ENCODE data around the gene ACYP1.

GRCh38 chr14:75090353-75090752 is 26.5 kb upstream of the ACYP1 start:
- TF ChIP-seq HMG20A (CRISPR knock-in tag; IDR thresholded peaks at IDR 0.05; ENCODE audit: borderline replicate concordance): no peak
- TF ChIP-seq GZF1 (CRISPR knock-in tag; IDR thresholded peaks at IDR 0.05): no peak
- TF ChIP-seq CTCF (CRISPR knock-in tag; IDR thresholded peaks at IDR 0.05): no peak
- TF ChIP-seq KDM6A (CRISPR knock-in tag; IDR thresholded peaks at IDR 0.05; ENCODE audit: low read depth): no peak
- TF ChIP-seq YY1 (IDR thresholded peaks at IDR 0.05; ENCODE audit: insufficient read depth, insufficient replicate concordance, low read depth, low read length): no peak
- TF ChIP-seq PAX8 (CRISPR knock-in tag; IDR thresholded peaks at IDR 0.05; ENCODE audit: borderline replicate concordance): no peak
- TF ChIP-seq FOXM1 (CRISPR knock-in tag; IDR thresholded peaks at IDR 0.05): no peak
- no peak for TF ChIP-seq MAZ (IDR thresholded peaks at IDR 0.05; ENCODE audit: borderline replicate concordance, low read depth, low read length)
- no peak for TF ChIP-seq MAZ (CRISPR knock-in tag; IDR thresholded peaks at IDR 0.05; ENCODE audit: low read depth)
- TF ChIP-seq GABPA (IDR thresholded peaks at IDR 0.05; ENCODE audit: low read depth, low read length): no peak
- no peak for TF ChIP-seq GABPA (CRISPR knock-in tag; IDR thresholded peaks at IDR 0.05; ENCODE audit: low read depth)
- no peak for TF ChIP-seq ATRX (CRISPR knock-in tag; IDR thresholded peaks at IDR 0.05; ENCODE audit: borderline replicate concordance)

All from HepG2 (cell line).